Endometrium (tissue), 2 donors: ENCODE data around the gene ADGRA1.

Source experiments
- FAIRE-seq: peaks from 2 replicates; lab custom pipeline; 2012; peaks lifted over from hg19 to GRCh38; lab: Jason Lieb, UNC
- donor health status: control.
- donor health status: control.

ADGRA1 gene

DNA sequence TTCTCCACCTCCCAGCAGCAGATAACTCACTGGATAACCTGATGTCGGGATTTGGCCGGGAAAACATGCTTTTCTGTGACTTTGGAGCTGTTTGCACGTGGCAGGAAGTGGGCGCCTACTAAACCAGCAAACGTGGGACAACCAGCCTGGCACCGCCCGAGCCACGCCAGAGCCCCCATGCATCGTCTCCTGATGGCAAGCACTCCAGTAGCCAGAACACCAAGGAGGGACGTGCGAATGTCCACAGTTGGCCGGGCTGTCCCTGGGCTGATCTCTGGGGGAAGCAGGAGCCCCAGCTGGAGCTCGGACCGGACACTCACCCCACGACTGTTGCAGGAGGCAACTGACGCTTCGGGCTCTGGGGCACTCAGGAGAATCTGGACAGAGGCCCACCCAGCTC is 7.1 kb downstream of the ADGRA1 start:
- FAIRE-seq, result no peak

GRCh38 chr10:133095586-133095985 is 7.9 kb downstream of the ADGRA1 start:
- no peak for FAIRE-seq

- FAIRE-seq, result no peak
Measured at GRCh38 chr10:133096616-133097269, 9.0 kb downstream of the ADGRA1 start.

DNA sequence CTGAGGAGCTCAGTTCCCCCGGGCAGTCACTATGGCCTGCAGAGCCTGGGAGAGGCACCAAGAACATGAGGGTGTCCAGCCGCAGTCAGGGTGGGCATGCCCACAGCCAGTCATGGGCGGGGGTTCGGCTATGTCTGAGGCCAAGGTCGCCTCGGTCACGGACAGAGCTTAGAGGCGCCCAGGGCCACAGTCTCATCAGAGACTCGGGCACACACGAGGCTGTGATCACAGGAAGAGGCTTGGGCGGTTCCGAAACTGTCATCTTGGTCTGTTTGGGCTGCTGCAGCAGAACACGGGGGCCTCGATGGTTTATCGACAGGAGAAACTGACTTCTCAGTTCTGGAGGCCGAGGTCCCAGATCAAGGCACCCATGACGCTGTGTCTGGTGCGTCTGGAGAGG is 9.7 kb downstream of the ADGRA1 start:
- no peak for FAIRE-seq

- no peak for FAIRE-seq
Measured at GRCh38 chr10:133097961-133098360, 10.2 kb downstream of the ADGRA1 start.

GRCh38 chr10:133098426-133099124 is 10.9 kb downstream of the ADGRA1 start:
- FAIRE-seq, result no peak

GRCh38 chr10:133099571-133099970 is 11.8 kb downstream of the ADGRA1 start:
- no peak for FAIRE-seq

- no peak for FAIRE-seq
Measured at GRCh38 chr10:133100186-133100585, 12.5 kb downstream of the ADGRA1 start.

DNA sequence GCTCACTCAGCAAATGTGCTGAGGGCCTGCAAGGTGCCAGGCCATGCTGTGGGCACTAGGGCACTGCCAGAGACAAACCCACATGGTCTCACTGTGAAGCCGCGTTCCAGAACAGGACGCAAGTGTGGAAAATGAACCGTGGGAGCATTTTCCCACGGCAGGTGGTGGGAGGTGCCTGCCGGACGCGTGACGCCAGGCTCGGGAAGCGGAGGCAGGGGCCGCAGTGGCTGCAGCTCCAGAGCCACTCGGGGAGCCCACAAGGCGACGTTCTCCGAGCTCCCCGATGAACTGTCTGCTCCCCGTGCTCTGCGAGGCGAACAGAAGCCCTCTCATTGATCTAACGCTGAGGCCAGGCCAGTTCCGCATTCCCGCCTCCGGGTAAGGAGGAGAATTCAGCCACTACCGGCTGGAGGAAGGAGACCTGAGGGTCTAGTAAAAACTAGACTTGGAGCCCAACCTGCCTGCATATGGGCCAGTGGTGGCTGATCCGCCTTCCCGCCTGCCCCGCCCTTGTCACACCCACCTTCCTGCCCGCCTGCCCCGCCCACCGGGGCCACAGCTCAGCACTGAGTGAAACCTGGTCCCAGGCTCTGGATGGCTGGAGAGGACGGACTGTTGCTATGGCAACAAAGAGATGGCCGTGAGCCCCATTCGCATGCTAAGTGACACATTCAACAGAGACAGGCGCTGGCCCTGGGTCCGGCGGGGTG is 13.1 kb downstream of the ADGRA1 start:
- no peak for FAIRE-seq

DNA sequence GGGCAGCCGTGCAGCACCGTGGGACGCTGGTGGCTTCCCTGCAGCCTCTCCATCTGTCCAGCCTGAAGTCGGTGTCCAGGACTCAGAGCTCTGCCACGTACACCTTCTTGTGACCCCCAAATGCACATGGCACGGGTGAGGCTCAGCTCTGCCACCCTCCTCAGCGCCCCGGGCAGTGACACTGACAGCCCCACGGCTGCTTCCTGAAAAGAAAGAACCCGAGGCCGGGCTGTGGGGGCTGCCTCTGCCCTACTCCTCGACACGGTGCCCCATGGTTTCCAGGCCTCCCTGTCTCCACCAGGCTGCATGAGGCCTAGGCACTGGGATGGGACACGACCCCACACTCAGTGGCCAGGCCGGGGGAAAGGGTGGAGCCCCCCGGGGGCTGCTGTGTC is 13.7 kb downstream of the ADGRA1 start:
- no peak for FAIRE-seq

DNA sequence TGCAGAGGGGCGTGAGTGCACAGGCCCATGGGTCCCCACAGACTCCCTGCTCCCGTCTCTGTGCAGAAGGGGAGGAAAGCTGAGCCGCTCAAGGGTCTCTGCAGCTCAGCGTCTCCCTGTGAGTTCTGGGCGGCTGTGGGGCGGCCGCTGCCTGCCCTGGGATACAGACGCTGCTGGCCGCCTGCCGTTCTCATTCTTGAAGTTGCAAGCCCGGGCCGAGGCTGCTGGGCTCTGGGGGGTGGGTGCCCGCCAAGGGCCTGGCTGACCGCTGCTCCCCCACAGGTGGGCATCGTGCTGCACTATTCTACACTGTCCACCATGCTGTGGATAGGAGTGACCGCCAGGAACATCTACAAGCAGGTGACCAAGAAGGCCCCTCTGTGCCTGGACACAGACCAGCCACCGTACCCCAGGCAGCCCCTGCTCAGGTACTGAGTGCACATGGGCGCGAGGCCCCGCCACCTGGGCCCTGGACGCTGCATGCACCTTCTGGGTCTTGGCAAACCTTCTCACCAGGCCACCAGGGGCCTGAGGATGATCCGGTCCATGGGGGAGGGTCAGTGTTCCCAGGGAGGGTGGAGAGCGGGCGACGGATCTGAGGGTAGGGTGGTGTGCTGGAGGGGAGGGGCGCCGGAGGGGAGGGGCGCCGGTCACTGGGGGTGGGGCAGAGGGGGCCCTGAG is 14.8 kb downstream of the ADGRA1 start:
- no peak for FAIRE-seq

DNA sequence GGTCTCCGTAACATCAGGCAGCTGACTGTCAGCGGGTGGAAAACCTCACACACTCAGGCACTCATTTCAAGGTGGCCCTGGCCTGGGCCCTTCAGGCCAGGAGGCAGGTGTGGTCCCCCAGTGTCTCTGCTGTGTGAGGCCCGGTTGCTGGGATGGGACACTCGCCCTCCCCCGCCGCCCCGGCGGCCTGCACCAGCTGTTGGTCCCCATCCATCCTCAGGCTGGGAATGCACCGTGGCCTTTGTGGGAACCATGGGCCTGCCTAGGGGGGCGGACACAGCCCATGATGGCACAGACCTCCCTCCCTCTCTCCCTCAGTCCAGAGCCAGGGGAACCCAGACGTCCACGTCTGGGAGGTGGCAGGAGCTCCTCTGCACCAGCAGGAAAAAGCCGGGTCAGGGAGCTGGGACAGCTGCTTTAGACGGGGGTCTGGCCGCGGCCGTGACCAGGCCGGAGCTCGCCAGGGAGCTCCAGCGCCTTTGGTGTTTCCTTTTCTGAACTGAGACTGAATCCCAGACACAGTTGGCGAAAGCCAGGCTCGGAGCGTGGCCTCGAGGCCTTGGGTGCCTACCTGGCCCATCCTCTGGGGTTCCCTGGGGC is 15.7 kb downstream of the ADGRA1 start:
- FAIRE-seq, result no peak

DNA sequence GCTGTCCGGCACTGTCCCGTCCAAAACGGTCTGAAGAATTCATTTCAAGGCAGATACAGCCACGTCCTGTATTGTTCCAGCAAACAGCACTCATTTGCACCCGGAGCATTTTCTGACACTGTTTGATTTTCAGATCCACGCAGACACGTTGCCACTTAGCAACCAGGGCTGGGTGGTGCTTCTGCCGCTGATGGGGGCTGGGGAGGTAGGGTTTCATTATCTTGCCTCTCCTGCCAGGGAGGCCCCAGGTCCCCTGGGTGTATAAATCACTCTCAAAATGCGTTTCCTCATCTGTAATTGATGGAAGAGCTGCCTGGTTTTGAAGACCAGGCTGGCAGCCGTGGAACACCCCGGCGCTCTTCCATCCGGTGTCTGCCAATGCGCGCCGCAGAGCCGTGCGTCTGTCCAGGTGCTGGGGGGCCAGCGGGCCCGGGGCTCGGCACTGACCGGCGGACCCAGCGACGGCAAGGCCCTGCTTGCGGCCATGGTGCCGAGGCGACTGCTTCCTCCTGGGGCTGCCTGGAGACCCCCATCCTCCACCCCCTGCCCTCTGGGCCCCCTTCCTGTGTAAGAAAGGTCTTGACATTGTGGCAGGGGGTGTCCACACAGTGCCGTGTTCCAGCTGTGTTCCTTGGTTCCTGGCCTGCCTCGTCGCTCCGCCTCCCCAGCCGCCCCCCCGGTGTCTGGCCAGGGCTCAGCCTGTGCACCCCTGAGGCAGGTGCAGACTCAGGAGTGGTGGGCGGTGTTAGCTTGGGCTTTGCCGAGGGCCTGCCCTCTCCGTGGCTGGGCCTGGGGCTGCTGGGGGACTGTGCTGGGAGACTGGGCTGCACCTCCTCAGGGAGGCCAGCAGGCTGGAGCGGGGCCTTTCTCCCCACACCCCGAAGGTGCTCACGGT is 16.6 kb downstream of the ADGRA1 start:
- no peak for FAIRE-seq

DNA sequence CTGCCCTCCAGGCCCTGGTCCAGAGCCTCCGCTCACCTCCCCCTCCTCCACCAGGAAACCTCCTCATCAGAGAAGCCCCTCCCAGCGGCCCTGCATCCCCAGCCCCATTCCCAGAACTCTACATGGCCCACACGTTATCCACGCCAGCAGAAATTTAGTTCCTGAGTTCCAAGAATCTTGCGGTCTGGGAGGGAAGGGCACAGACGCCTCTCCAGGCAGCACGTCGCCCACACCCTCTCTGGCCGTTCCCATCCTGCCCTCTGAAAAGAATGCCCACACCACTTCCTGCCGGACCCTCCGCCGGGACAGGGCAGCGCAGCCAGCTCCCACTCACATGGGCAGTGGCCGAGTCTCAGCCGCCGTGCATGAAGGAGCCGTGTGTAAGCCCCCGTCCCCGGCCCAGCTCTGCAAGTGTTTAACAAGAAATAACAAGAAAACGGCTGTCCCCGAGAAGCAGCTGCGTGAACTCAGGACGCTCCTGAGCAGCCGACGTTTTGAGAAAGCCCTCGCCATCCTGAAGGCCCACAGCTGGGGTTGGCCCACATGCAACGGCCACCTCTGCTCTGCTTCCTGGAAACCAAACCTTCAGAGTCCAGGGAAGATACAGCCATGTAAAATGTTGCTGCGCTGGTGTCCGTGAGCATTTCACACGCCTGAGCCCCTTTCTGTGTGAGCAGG is 17.4 kb downstream of the ADGRA1 start:
- FAIRE-seq, result no peak

GRCh38 chr10:133105686-133106390 is 18.1 kb downstream of the ADGRA1 start:
- no peak for FAIRE-seq

- no peak for FAIRE-seq
Measured at GRCh38 chr10:133106516-133106915, 18.8 kb downstream of the ADGRA1 start.

DNA sequence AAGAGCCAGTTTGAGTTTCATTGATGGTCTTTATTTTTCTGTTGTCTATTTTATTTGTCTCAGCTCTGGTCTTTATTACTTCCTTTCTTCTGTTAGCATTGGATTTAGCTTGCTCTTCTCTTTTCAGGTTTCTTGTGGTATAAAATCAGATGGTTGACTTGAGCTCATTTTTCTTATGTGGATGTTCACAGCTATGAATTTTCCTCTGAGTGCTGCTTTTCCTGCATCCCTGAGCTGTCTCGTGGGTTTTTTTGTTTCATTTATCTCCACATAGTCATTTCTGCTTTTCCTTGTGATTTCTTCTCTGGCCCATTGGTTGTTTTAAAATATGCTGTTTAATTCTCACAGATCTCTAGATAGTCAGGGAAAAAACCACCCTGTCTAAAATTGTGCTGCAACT is 19.7 kb downstream of the ADGRA1 start:
- no peak for FAIRE-seq

GRCh38 chr10:133109711-133110110 is 22.0 kb downstream of the ADGRA1 start:
- FAIRE-seq, result no peak

- FAIRE-seq, result no peak
Measured at GRCh38 chr10:133110133-133110532, 22.4 kb downstream of the ADGRA1 start.

DNA sequence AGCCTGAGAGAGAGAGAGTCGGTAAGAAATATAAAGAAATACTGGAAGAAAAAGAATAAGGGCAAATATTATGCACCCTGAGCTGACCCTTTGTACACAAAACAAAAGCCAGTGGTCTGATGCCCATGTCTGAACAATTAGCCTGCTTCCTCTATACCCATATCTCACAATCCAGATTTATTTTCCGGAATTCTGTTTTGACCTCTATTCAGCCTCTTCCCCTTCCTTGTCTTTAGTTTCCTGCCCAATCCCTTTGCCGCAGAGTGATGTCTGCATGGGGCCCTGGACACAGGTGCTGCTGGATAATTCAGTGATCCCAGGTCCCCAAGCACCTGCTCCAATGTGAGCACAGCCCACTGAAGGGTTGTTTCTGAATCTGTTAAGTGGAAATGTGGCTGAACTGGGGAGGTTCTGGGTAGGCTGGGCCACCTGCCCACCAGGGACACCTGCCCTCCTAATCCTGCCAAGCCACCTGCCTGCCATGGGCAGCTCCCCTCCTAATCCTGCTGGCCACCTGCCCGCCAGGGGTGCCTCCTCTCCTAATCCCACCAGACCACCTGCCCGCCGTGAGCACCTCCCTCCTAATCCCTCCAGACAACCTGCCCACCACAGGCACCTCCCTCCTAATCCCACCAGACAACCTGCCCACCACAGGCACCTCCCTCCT is 23.0 kb downstream of the ADGRA1 start:
- no peak for FAIRE-seq
